OCI-LY7 (cell line): ENCODE measurements around the gene C2CD4A.

ENCODE experiments used
- CTCF ChIP-seq: fragments of 200-600 bp; sonication (generic); conservative IDR thresholded peaks from 2 replicates; pipeline ENCODE4 v1.5.1; 2014; ENCODE audit warnings: mild to moderate bottlenecking, antibody characterized with exemption, low read length, moderate library complexity, mixed read lengths
- EZH2phosphoT487 ChIP-seq: fragments of 200-600 bp; sonication (generic); IDR thresholded peaks from 2 replicates; pipeline ENCODE4 v1.6.1; 2018; ENCODE audit warnings: low read depth, borderline replicate concordance, mild to moderate bottlenecking, mixed run types, antibody characterized with exemption, low read length, moderate library complexity, mixed read lengths

GRCh38 chr15:62090988-62091387 is 24.2 kb downstream of the C2CD4A start:
- TF ChIP-seq CTCF (no peak), EZH2phosphoT487 (no peak)
